ENCODE results near the gene OR4D10. TPM values are rescaled to one million over a fixed set of nuclear protein-coding genes. Genes with fewer than 3 reads are reported as not detected.

The OR4D10 gene
- total RNA-seq, 1 donor from 2014 or later = not detected

DNA sequence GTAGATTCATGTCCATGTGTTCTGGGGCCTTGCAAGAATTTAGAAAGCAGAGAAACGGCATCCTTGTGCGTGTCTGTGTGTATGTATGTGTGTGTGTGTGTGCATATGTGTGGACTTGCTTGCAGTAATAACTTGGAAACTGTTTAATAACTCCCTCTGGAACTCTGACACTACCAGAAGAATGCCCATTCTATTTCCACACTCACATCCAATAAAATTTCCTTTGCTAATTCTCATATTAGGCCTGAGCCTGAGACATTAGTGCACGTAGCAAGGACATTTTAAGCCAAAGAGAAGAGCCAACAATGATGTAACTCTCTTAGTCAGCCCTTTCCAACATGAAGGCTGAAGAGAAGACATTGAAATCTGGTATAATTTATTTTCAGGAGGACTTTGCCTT is 13.2 kb upstream of the OR4D10 start:
- no peaks in the 10 kb centered on the region for H3K36me3 ChIP-seq (ENCODE audit: control insufficient read depth, insufficient read depth, low read length)
- TF ChIP-seq CTCF (IDR thresholded peaks at IDR 0.05; ENCODE audit: insufficient read depth, low read length, severe bottlenecking) = no peak
- no peak for FAIRE-seq
- DNase-seq (ENCODE audit: low read depth) = no peak
- no peaks in the 10 kb centered on the region for H3K27me3 ChIP-seq (ENCODE audit: control insufficient read depth, insufficient read depth, low read length)
- no peak overlapping the region for H3K4me3 ChIP-seq (ENCODE audit: low read depth, low read length)

DNA sequence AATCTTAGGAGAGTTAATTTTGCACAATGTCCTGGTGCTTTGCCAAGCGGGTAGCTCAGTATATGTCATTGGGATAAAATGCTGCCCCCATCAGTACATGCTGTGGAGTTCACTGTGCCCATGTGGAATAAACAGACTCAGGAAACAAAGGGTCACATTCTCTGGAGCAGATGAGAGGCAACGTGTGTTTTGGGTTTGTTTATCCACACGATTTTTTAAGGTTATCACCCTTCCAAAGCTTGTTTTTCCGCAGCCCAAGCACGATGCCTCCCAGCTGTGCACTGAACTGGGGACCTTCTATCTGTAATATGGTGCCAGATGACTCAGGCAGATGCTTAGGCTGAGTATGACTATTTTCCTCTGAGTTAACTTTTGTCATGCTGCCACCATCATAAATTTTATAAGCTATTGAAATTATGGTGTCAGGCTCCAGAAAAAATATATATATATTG is 9.9 kb upstream of the OR4D10 start:
- no peaks in the 10 kb centered on the region for H3K36me3 ChIP-seq (ENCODE audit: control insufficient read depth, insufficient read depth, low read length)
- TF ChIP-seq CTCF (IDR thresholded peaks at IDR 0.05; ENCODE audit: insufficient read depth, low read length, severe bottlenecking) = no peak
- no peaks in the 10 kb centered on the region for H3K27me3 ChIP-seq (ENCODE audit: control insufficient read depth, insufficient read depth, low read length)
- no peak overlapping the region for H3K4me3 ChIP-seq (ENCODE audit: low read depth, low read length)
- DNase-seq (ENCODE audit: low read depth) (no peak), FAIRE-seq (no peak)

GRCh38 chr11:59475176-59475575 is 2.1 kb downstream of the OR4D10 start:
- FAIRE-seq = no peak
- H3K27me3 ChIP-seq (ENCODE audit: control insufficient read depth, insufficient read depth, low read length) = no peaks in the 10 kb centered on the region

GRCh38 chr11:59479906-59480305 is 6.8 kb downstream of the OR4D10 start:
- no peaks in the 10 kb centered on the region for H3K27me3 ChIP-seq (ENCODE audit: control insufficient read depth, insufficient read depth, low read length)
- DNase-seq (ENCODE audit: low read depth) = no peak
- H3K36me3 ChIP-seq (ENCODE audit: control insufficient read depth, insufficient read depth, low read length) = no peaks in the 10 kb centered on the region
- H3K4me3 ChIP-seq (ENCODE audit: low read depth, low read length) = no peak overlapping the region
- FAIRE-seq = no peak
- TF ChIP-seq CTCF (IDR thresholded peaks at IDR 0.05; ENCODE audit: insufficient read depth, low read length, severe bottlenecking) = no peak

More at GRCh38 chr11:59475176-59475575, 2.1 kb downstream of the OR4D10 start:
- TF ChIP-seq CTCF (IDR thresholded peaks at IDR 0.05; ENCODE audit: insufficient read depth, low read length, severe bottlenecking) = no peak
- no peak for DNase-seq (ENCODE audit: low read depth)
- Histone ChIP-seq H3K36me3 (ENCODE audit: control insufficient read depth, insufficient read depth, low read length) (no peaks in the 10 kb centered on the region), H3K4me3 (ENCODE audit: low read depth, low read length) (no peak overlapping the region)

DNA sequence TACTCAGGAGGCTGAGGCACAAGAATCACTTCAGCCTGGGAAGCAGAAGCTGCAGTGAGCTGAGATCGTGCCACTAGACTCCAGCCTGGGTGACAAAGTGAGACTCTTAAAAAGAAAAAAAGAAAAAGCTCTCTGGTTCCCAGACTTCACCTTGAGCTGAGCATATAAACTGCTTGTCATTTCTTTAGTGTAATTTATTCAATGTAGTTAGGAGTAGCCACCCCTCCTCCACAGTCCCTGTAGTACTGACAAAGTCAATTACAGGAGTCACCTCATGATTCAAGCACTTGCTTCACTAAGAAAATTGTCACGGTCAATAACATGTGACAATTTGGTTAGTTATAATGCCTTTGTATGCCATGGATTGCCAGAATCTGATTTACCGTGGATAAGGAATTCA is 7.2 kb downstream of the OR4D10 start:
- FAIRE-seq (no peak), DNase-seq (ENCODE audit: low read depth) (no peak)
- Histone ChIP-seq H3K4me3 (ENCODE audit: low read depth, low read length) (no peak overlapping the region), H3K27me3 (ENCODE audit: control insufficient read depth, insufficient read depth, low read length) (no peaks in the 10 kb centered on the region), H3K36me3 (ENCODE audit: control insufficient read depth, insufficient read depth, low read length) (no peaks in the 10 kb centered on the region)
- no peak for TF ChIP-seq CTCF (IDR thresholded peaks at IDR 0.05; ENCODE audit: insufficient read depth, low read length, severe bottlenecking)

DNA sequence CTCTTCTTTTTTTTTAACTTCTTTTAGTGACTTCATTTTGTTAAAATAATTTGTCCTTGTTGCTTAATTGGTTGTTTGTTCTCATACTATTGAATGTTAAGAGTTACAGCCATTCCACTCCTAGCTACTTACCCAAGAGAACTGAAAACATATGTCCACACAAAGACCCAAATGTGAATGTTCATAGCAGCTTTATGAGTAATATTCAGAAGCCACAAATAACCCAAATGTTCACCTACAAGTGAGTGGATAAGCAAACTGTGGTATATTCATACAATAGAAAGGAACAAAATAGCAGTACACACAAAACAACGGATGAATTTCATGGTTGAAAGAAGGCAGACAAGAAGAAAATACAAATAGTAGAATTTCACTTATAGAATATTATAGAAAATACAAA is 28.8 kb downstream of the OR4D10 start:
- no peak for TF ChIP-seq CTCF (IDR thresholded peaks at IDR 0.05; ENCODE audit: insufficient read depth, low read length, severe bottlenecking)
- no peak for DNase-seq (ENCODE audit: low read depth)
- H3K36me3 ChIP-seq (ENCODE audit: control insufficient read depth, insufficient read depth, low read length) = no peaks in the 10 kb centered on the region
- no peaks in the 10 kb centered on the region for H3K27me3 ChIP-seq (ENCODE audit: control insufficient read depth, insufficient read depth, low read length)
- no peak for FAIRE-seq
- H3K4me3 ChIP-seq (ENCODE audit: low read depth, low read length) = no peak overlapping the region

All from bronchial epithelial cell (primary cell).